Right lung (tissue), 5 donors: Measurements from ENCODE around the gene KRT7. TPM values are rescaled to one million over a fixed set of nuclear protein-coding genes. Genes with fewer than 3 reads are reported as not detected.
"Not testable (repeated sequence)": the region's sequence is repeated elsewhere in the genome, so short reads cannot be mapped to it uniquely, and the experiment has no call there.

ENCODE experiments used
- DNase-seq, 2 donors: peaks; one replicate each; pipeline ENCODE4 v3.0.0-alpha.2; 2013
- polyA plus RNA-seq, 5 donors: library from polyadenylated mRNA; unstranded; fragments of 120-200 nt; gene quantifications; one replicate each; pipeline versions ENCODE4 v1.2.1 to v1.2.3, GENCODE V29; 2013; ENCODE audit warnings: inconsistent platforms in 1 of 5, low replicate concordance in 1 of 5; ENCODE audit not compliant: insufficient read length in 5 of 5, insufficient read depth in 1 of 5

KRT7 gene
- polyA plus RNA-seq, 5 donors, result 13.7 to 47.1 (median 24.3) TPM

GRCh38 chr12:52228366-52228765 is 4.7 kb upstream of the KRT7 start:
- DNase-seq, result no peak

- no peak for DNase-seq
Observed at GRCh38 chr12:52228931-52229330, 4.1 kb upstream of the KRT7 start.

- DNase-seq, result no peak
Observed at GRCh38 chr12:52229836-52230343, 3.2 kb upstream of the KRT7 start.

GRCh38 chr12:52230364-52231281 is 2.4 kb upstream of the KRT7 start:
- DNase-seq, result no peak

GRCh38 chr12:52231305-52232202 is 1.5 kb upstream of the KRT7 start:
- no peak for DNase-seq

- no peak for DNase-seq
Observed at GRCh38 chr12:52232203-52232673, 805 bp upstream of the KRT7 start.

- no peak for DNase-seq
Observed at GRCh38 chr12:52233462-52234207, 592 bp downstream of the KRT7 start.

- no peak for DNase-seq
Observed at GRCh38 chr12:52234223-52234810, 1.3 kb downstream of the KRT7 start.

- DNase-seq, result no peak
Observed at GRCh38 chr12:52235001-52235764, 2.1 kb downstream of the KRT7 start.

GRCh38 chr12:52235822-52236361 is 2.8 kb downstream of the KRT7 start:
- DNase-seq, result no peak

- no peak for DNase-seq
Observed at GRCh38 chr12:52236386-52237050, 3.5 kb downstream of the KRT7 start.

GRCh38 chr12:52238207-52238840 is 5.3 kb downstream of the KRT7 start:
- no peak for DNase-seq

GRCh38 chr12:52238916-52239646 is 6.0 kb downstream of the KRT7 start:
- DNase-seq, result no peak

GRCh38 chr12:52239767-52240166 is 6.7 kb downstream of the KRT7 start:
- DNase-seq, result no peak

GRCh38 chr12:52240247-52240646 is 7.2 kb downstream of the KRT7 start:
- DNase-seq, result not testable (repeated sequence)

GRCh38 chr12:52241205-52241842 is 8.3 kb downstream of the KRT7 start:
- DNase-seq, result no peak

GRCh38 chr12:52242442-52243258 is 9.6 kb downstream of the KRT7 start:
- no peak for DNase-seq
